Measurements from ENCODE around the gene AKR1E2.
"Not testable (repeated sequence)": the region's sequence is repeated elsewhere in the genome, so short reads cannot be mapped to it uniquely, and the experiment has no call there.

AKR1E2 gene

GRCh38 chr10:4815646-4816180 lies 10.3 kb upstream of the AKR1E2 start:
- DNase-seq: not testable (repeated sequence)

- DNase-seq: no peak
These were observed 9.0 kb upstream of the AKR1E2 start for GRCh38 chr10:4816966-4817365.

- no peak for DNase-seq
These were observed 6.9 kb upstream of the AKR1E2 start for GRCh38 chr10:4819067-4819466.

GRCh38 chr10:4819707-4820106 lies 6.3 kb upstream of the AKR1E2 start:
- no peak for DNase-seq

- no peak for DNase-seq
These were observed 5.1 kb upstream of the AKR1E2 start for GRCh38 chr10:4820804-4821401.

- DNase-seq: no peak
These were observed 3.8 kb upstream of the AKR1E2 start for GRCh38 chr10:4822208-4822607.

- DNase-seq: no peak
These were observed 1.2 kb upstream of the AKR1E2 start for GRCh38 chr10:4824791-4825310.

- no peak for DNase-seq
These were observed 545 bp upstream of the AKR1E2 start for GRCh38 chr10:4825456-4825867.

GRCh38 chr10:4826792-4827324 lies 851 bp downstream of the AKR1E2 start:
- DNase-seq: no peak

- no peak for DNase-seq
These were observed 2.0 kb downstream of the AKR1E2 start for GRCh38 chr10:4828005-4828404.

- DNase-seq: no peak
These were observed 4.5 kb downstream of the AKR1E2 start for GRCh38 chr10:4830551-4830950.

GRCh38 chr10:4831091-4831490 lies 5.1 kb downstream of the AKR1E2 start:
- DNase-seq: no peak

GRCh38 chr10:4833286-4833685 lies 7.3 kb downstream of the AKR1E2 start:
- no peak for DNase-seq

- DNase-seq: no peak
These were observed 8.9 kb downstream of the AKR1E2 start for GRCh38 chr10:4834898-4835405.

GRCh38 chr10:4835494-4835918 lies 9.5 kb downstream of the AKR1E2 start:
- no peak for DNase-seq

GRCh38 chr10:4836416-4836969 lies 10.5 kb downstream of the AKR1E2 start:
- DNase-seq: no peak

- no peak for DNase-seq
These were observed 11.5 kb downstream of the AKR1E2 start for GRCh38 chr10:4837551-4837950.

- DNase-seq: no peak
These were observed 12.7 kb downstream of the AKR1E2 start for GRCh38 chr10:4838743-4839142.

GRCh38 chr10:4839353-4839752 lies 13.3 kb downstream of the AKR1E2 start:
- DNase-seq: no peak

GRCh38 chr10:4840151-4840550 lies 14.1 kb downstream of the AKR1E2 start:
- no peak for DNase-seq

GRCh38 chr10:4843525-4844180 lies 17.6 kb downstream of the AKR1E2 start:
- DNase-seq: no peak

GRCh38 chr10:4844864-4845263 lies 18.9 kb downstream of the AKR1E2 start:
- DNase-seq: no peak

GRCh38 chr10:4845766-4846165 lies 19.8 kb downstream of the AKR1E2 start:
- no peak for DNase-seq

- DNase-seq: no peak
These were observed 20.8 kb downstream of the AKR1E2 start for GRCh38 chr10:4846775-4847174.
